Thyroid gland (tissue), 4 donors: ENCODE data around the gene ANKRD27. TPM values are rescaled to one million over a fixed set of nuclear protein-coding genes. Genes with fewer than 3 reads are reported as not detected.
A peak's percentile ranks its signal among the peaks of the same experiment; 100 is the strongest.
"Not testable (repeated sequence)": the region's sequence is repeated elsewhere in the genome, so short reads cannot be mapped to it uniquely, and the experiment has no call there.

Source experiments
- DNase-seq, 2 donors: peaks; one replicate each; pipeline ENCODE4 v3.0.0-alpha.2; 2019
- H3K27ac ChIP-seq, 3 donors: fragments of 200-600 bp; sonication (generic); 1 replicate in 2 of 3; 2 replicates in 1 of 3; pipeline ENCODE4 v1.5.1; 2016 to 2019; ENCODE audit warnings: mild to moderate bottlenecking in 1 of 3, moderate library complexity in 1 of 3
- H3K27me3 ChIP-seq: fragments of 200-600 bp; sonication (generic); one replicate; pipeline ENCODE4 v1.5.1; 2019
- H3K36me3 ChIP-seq, 2 donors: fragments of 200-600 bp; sonication (generic); one replicate each; pipeline ENCODE4 v1.5.1; 2016 to 2019
- H3K4me1 ChIP-seq, 2 donors: fragments of 200-600 bp; sonication (generic); one replicate each; pipeline ENCODE4 v1.5.1; 2017 to 2019
- H3K4me3 ChIP-seq, 3 donors: fragments of 200-600 bp; sonication (generic); replicated peaks in 1 of 3; 1 replicate in 2 of 3; 2 replicates in 1 of 3; pipeline ENCODE4 v1.5.1; 2016; ENCODE audit warnings: mild to moderate bottlenecking in 1 of 3
- H3K9me3 ChIP-seq: fragments of 200-600 bp; sonication (generic); one replicate; pipeline ENCODE4 v1.5.1; 2017
- CTCF ChIP-seq, 6 experiments: fragments of 200-600 bp in 3 of 6; fragments of 450-650 bp in 3 of 6; sonication (generic) in 3 of 6; IDR thresholded peaks; one replicate each; pipeline ENCODE4 v1.5.1; 2016 to 2019; ENCODE audit warnings: antibody characterized with exemption in 6 of 6, mild to moderate bottlenecking in 2 of 6, inconsistent platforms in 1 of 6, moderate library complexity in 1 of 6
- POLR2A ChIP-seq, 2 donors: fragments of 450-650 bp; IDR thresholded peaks; one replicate each; pipeline ENCODE4 v1.6.1; 2017; ENCODE audit warnings: antibody characterized with exemption in 2 of 2, mild to moderate bottlenecking in 2 of 2, moderate library complexity in 1 of 2
- WGBS, 2 donors: methylation state at CpG; one replicate each; pipeline ENCODE4 v1.1.5; 2017; 5-methylcytosine and 5-hydroxymethylcytosine counted together
- intact Hi-C: fragments of 100-400 bp; cut with DNase I; formaldehyde crosslinking; loops from one replicate; pipeline ENCODE4 v1.15.1; 2023
- total RNA-seq, 4 donors: library from RNA; depleted of rRNA; stranded (reverse); fragments of >200 nt; gene quantifications; one replicate each; pipeline ENCODE4 v1.2.3, GENCODE V29; 2016

The ANKRD27 gene
- total RNA-seq, 4 donors from 2014 or later = 29.7 to 64.8 (median 48.7) TPM

DNA sequence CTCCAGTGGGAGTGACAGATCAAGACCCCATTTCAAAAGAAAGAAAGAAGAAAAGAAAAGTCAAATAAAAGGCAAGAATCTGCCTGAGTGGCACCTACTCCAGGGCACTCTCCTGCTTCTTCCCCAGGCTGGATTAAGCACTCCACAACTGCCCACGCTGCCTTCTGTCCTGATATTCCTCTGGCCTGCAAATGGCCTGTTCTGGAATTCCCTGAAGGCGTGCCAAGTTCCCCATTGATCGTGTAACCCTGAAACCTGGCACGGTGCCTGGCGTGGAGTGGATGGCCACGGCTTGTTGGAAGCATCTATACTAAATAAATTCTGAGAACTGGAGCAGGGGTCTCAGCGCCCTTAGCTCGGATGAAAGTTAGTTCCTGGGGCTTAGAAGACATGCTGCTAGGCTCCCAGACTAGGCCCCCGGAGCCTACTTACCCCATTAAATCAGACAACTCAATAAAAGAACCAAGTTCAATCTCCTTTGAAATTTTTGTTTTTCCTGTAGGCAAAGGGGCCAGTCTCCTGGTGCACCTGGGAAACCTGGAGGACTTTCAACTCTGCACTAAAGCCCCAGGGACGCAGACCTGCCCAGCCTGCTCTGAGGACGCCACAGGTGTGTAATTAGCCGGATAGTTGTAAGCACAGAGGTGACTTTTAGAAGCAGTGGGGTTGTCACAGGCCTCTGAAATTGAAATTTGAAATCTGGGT, 21.9 kb downstream of the ANKRD27 start:
- peak; percentile 99 for DNase-seq
- H3K4me3 ChIP-seq = no peak overlapping the region
- no peaks in the 10 kb centered on the region for H3K9me3 ChIP-seq
- H3K4me1 ChIP-seq = peaks cover 19 to 28% of the 10 kb centered on the region in 2 donors
- no peaks in the 10 kb centered on the region for H3K27me3 ChIP-seq
- peaks cover 6 to 10% of the 10 kb centered on the region in 2 donors for H3K36me3 ChIP-seq
- intact Hi-C loops = no loop called here
- 30 to 32% methylated on average over 11 to 12 of the region's 12 CpGs for WGBS, 2 donors
- TF ChIP-seq POLR2A (IDR thresholded peaks at IDR 0.05) (no peak), CTCF (IDR thresholded peaks at IDR 0.05) (no peak)
- peak overlapping the region; percentile 58 to 84 (median 65) for H3K27ac ChIP-seq

- H3K27ac ChIP-seq = peak overlapping the region; percentile 58 to 84 (median 65)
- peaks cover 6 to 14% of the 10 kb centered on the region in 2 donors for H3K36me3 ChIP-seq
Observed at GRCh38 chr19:32652331-32652730, 22.6 kb downstream of the ANKRD27 start.

DNA sequence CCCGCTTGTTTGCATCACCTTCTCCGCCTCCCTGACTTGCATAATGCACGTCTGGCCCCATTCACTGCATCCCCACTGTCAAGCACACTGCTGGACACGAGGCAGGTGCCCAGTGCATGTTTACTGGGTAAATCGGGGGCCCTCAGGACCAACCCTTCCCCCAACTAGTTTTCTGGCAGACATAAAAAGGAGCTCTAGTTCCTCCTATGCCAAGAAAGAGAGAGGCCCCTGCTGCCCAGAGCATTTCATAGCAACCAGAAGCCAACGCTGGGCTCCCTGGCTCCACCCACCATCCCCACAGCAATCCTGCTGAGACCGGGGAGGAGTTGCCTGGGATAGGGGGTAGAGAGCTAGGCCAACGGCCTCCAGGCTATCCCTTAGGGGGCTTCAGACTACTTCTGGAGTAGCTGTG, 23.2 kb downstream of the ANKRD27 start:
- Histone ChIP-seq H3K9me3 (no peaks in the 10 kb centered on the region), H3K27me3 (no peaks in the 10 kb centered on the region), H3K27ac (peak overlapping the region in 2 of 3 donors; percentile 58 to 84), H3K4me3 (no peak overlapping the region), H3K4me1 (peaks cover 19 to 28% of the 10 kb centered on the region in 2 donors), H3K36me3 (peaks cover 6 to 18% of the 10 kb centered on the region in 2 donors)
- WGBS, 2 donors = 43 to 62% methylated on average over 8 of the region's 8 CpGs
- peak; percentile 52 to 65 for DNase-seq
- TF ChIP-seq CTCF (IDR thresholded peaks at IDR 0.05) (no peak), POLR2A (IDR thresholded peaks at IDR 0.05) (no peak)
- intact Hi-C loops = no loop called here

More at GRCh38 chr19:32652331-32652730, 22.6 kb downstream of the ANKRD27 start:
- intact Hi-C loops, H3K27me3 ChIP-seq, H3K4me3 ChIP-seq, H3K9me3 ChIP-seq: not testable (repeated sequence)
- peaks cover 19 to 28% of the 10 kb centered on the region in 2 donors for H3K4me1 ChIP-seq
- DNase-seq = peak; percentile 28 to 41
- WGBS, 2 donors = 70 to 75% methylated on average over 13 of the region's 13 CpGs

GRCh38 chr19:32650671-32651070, 24.3 kb downstream of the ANKRD27 start:
- Histone ChIP-seq H3K27ac (no peak overlapping the region), H3K27me3 (no peaks in the 10 kb centered on the region), H3K9me3 (no peaks in the 10 kb centered on the region), H3K36me3 (peaks cover 6 to 19% of the 10 kb centered on the region in 2 donors), H3K4me3 (no peak overlapping the region), H3K4me1 (peaks cover 19 to 28% of the 10 kb centered on the region in 2 donors)
- TF ChIP-seq CTCF (IDR thresholded peaks at IDR 0.05) = no peak
- TF ChIP-seq POLR2A (IDR thresholded peaks at IDR 0.05) = no peak
- intact Hi-C loops = no loop called here
- no peak for DNase-seq
- WGBS, 2 donors = 75 to 84% methylated on average over 5 of the region's 5 CpGs

- Histone ChIP-seq H3K27me3 (no peaks in the 10 kb centered on the region), H3K4me1 (peaks cover 19 to 28% of the 10 kb centered on the region in 2 donors), H3K27ac (no peak overlapping the region), H3K36me3 (peaks cover 6 to 19% of the 10 kb centered on the region in 2 donors), H3K4me3 (no peak overlapping the region), H3K9me3 (no peaks in the 10 kb centered on the region)
- DNase-seq = no peak
- WGBS, 2 donors = 93 to 96% methylated on average over 7 to 11 of the region's 11 CpGs
- TF ChIP-seq CTCF (IDR thresholded peaks at IDR 0.05) (no peak), POLR2A (IDR thresholded peaks at IDR 0.05) (no peak)
- intact Hi-C loops = no loop called here
Observed at GRCh38 chr19:32649751-32650150, 25.2 kb downstream of the ANKRD27 start.
